Fibroblast of villous mesenchyme (primary cell): ENCODE measurements around the gene ERBB4. TPM values are rescaled to one million over a fixed set of nuclear protein-coding genes. Genes with fewer than 3 reads are reported as not detected.

Source experiments
- DNase-seq: peaks from one replicate; pipeline ENCODE4 v3.0.0-alpha.2; 2010; ENCODE audit warnings: low read depth
- H3K4me3 ChIP-seq: 2 replicates; pipeline ENCODE4 v1.5.1; 2011; ENCODE audit warnings: low read depth, mild to moderate bottlenecking, low read length
- CTCF ChIP-seq: IDR thresholded peaks from 2 replicates; pipeline ENCODE4 v1.5.1; 2012; ENCODE audit warnings: low read depth, mild to moderate bottlenecking, low read length; ENCODE audit not compliant: insufficient read depth
- total RNA-seq: library from RNA; depleted of rRNA; stranded (reverse); fragments of >200 nt; gene quantifications from 2 replicates; pipeline ENCODE4 v1.2.3, GENCODE V29; 2012

Gene ERBB4
- total RNA-seq, 1 donor, result under 0.01 TPM

DNA sequence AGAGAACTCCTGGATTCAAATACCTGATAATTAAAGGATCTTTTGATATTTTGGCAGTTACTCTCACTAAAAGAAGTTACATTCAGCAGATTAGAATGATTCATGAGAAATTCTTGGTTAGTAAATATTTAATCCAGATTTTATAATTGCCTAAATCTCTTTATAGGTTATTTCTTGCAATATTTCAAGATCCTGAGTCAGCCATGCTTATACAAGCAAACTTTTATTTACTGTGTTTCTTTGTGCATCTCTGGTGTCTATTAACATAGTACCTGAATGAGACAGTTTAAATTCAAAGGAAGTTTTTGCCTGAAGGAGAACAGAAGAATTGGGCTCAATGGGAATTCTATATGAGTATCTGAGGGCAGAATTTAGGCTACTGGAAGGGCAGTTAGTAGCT, 249.3 kb downstream of the ERBB4 start:
- no peak overlapping the region for H3K4me3 ChIP-seq
- no peak for DNase-seq
- TF ChIP-seq CTCF, result no peak

DNA sequence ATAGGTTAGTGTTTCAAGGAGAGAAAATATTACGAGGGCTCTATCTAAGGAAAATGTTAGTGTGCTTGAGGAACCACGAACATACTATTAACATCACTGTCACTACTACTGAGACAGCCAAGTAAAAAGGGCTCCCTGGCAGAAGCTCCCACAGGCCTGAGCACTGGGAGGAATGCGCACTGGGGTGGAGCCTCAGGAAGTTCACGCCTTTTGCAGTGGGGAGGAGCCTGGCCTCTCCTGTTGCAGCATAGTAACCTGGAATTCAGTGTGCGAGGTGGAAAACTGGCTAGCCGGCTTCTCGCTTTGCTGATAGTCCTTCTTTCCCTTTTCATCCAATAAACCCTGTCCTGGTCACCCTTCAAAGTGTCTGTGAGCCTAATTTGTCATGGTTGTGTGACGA, 250.3 kb downstream of the ERBB4 start:
- DNase-seq, result no peak
- H3K4me3 ChIP-seq, result no peak overlapping the region
- TF ChIP-seq CTCF, result no peak

DNA sequence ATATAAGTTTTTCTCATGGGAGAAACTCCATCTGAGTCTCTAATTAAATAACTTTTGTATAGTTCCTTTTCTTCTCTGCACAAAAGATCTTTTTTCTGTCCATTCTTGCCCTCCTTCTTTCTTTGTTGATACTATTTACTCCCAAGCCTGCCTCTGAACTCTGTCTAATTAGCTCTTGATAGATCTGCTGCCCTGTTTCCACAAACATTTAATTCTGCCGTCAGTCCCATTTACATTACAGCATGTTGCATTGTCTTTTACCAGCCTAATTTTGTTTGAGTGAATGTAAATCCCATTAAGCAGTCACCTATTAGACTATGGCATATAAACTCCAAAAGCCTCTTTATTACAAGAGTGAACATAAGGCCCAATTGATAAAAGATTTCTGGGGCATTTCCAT, 254.4 kb downstream of the ERBB4 start:
- no peak for TF ChIP-seq CTCF
- H3K4me3 ChIP-seq, result no peak overlapping the region
- DNase-seq, result no peak

DNA sequence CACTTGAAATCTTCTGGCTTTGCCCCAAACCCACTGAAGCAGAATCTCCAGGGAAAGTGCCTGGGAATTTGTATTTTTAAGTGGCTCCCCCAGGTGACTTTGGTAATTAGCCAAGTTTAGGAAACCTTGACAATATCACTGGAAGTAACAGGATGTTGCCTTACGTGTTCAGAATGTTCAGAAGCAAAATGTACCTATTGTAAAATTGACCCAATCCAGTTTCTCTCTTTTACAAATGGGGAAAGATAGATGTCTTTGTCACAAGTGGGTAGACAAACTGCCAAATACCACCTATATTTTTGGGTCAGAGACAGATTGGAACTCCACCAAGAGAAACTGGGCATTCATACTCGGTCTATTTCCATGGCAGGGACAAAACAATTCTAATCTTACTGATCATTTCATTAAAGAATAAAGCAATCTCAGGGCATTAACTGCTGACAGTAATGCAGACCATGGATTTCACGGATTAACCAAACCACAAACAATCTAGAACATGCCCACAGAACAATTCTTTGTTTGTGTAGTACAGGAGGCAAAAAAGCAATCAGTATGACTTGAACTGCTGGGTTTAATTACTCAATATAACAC, 255.8 kb downstream of the ERBB4 start:
- H3K4me3 ChIP-seq, result no peak overlapping the region
- TF ChIP-seq CTCF, result no peak
- no peak for DNase-seq

DNA sequence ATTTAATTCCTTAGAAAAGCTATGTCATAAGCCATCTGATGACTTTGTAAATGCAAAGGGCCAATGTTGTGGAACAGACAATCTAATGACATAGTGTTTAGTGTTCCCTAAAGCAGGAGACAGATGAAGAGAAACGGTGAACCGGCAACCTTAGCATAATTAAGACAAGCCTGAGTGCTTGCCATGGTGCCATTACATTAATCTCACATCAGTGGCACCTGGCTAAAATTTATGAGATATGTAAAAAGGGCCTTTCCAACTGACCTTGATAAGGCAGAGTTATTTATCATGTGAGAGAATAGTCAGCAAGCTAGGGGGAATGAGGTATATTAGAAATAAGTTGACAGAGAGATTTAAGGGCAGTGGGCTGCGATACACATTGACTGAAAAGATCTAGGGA, 261.8 kb downstream of the ERBB4 start:
- no peak for TF ChIP-seq CTCF
- no peak for DNase-seq

GRCh38 chr2:212274215-212274614, 264.4 kb downstream of the ERBB4 start:
- DNase-seq, result no peak
- H3K4me3 ChIP-seq, result no peak overlapping the region
- TF ChIP-seq CTCF, result no peak

More for the DNA sequence above, 261.8 kb downstream of the ERBB4 start:
- H3K4me3 ChIP-seq, result no peak overlapping the region

DNA sequence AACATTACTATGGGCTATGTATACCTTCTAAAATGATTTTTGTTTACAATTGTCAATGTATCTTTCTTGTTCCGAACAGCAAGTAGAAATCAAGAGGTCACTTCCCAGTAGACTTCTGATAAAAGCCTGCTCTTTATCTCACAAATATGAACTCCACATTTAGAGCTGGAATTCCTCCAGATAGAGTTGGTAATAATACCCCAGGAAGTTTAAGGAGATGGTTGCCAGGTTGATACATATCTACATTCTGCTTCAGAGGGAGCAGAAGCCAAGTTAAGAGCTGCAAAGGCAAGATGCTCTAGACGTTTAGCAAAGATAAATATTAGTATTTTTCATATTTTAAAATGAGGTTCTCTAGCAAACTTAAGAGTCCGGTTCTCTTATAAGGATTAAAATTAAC, 267.0 kb downstream of the ERBB4 start:
- no peak for DNase-seq
- no peak for TF ChIP-seq CTCF
- no peak overlapping the region for H3K4me3 ChIP-seq
